ENCODE data around the gene RNPEPL1.

RNPEPL1 gene

DNA sequence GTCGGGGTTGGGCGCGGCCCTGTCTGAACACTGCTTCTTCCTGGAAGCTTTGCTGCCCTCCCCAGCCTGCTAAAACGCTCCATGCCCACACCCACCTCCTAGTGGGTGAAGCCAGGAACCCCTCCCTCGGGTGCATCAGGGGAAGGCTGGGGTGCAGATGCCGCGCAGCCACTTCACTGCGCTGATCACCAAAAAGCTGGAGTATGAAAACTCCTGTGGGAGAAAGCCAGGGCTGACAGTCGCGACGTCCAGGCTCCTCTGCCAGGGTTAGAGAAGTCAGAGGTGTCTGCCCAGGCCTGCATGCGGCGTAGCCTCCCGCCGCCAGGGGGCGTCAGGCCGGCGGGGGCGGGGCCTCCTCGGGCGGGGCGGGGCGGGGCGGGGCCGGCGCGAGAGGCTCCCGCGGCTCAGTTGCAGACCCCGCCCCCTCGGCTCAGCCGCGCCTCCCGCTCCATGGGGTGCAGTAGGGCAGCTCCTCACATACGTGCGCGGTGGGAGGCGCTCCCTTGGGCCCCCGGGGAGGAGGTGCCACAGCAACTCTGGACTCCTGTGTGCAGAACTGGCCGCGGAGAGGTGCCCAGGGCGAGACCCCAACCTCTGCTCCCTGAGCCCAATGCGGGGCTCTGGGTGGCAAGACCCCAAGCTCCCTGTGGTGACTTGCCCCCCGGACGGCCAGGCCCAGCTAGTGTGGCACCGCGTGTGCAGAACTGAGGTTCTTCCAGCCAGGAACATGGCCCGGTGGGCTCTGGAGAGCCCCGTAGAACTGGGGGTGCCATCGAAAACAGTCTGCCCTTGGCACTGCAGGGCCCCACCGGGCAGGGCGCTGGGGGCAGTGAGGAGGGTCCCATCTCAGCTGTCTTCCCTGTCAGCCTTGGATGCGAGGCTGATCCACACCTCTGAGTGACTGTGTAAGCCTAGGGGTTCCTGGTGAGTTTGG, 1.8 kb upstream of the RNPEPL1 start:
- DNase-seq: peak; percentile 85

DNA sequence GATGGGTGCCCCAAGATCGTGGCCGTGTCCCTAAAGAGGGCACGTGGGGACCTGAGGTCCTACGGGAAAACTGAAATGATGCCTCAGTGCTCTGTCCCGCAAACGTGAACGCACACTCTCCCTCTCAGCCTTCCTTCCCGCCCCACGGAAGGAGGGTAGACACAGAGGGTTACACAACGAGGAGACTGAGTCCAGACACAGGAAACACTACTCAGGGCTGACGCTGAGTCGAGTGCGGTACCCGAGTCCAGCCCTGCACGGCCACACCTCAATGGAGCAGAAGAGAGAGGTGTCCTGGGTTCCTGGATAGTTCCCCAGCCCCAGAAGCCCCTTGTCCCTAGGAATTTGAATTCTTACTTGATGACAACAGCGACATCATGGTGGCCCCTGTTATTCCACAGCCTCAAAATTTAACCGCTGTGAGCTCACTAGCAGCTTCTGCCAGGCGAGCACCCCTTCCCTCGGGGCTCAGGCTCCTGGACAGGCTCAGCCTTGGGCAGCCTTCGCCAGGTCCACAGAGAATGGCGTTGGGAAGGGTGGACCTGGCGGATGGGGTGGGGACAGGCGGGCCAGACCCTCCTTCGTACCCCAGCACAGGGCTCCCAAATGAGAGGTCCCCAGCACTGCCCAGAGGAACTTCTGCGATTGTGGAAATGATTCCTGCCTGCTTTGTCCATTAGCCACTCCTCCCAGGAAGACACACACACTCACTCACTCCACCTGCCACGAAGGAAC, 980 bp upstream of the RNPEPL1 start:
- DNase-seq: peak; percentile 14

DNA sequence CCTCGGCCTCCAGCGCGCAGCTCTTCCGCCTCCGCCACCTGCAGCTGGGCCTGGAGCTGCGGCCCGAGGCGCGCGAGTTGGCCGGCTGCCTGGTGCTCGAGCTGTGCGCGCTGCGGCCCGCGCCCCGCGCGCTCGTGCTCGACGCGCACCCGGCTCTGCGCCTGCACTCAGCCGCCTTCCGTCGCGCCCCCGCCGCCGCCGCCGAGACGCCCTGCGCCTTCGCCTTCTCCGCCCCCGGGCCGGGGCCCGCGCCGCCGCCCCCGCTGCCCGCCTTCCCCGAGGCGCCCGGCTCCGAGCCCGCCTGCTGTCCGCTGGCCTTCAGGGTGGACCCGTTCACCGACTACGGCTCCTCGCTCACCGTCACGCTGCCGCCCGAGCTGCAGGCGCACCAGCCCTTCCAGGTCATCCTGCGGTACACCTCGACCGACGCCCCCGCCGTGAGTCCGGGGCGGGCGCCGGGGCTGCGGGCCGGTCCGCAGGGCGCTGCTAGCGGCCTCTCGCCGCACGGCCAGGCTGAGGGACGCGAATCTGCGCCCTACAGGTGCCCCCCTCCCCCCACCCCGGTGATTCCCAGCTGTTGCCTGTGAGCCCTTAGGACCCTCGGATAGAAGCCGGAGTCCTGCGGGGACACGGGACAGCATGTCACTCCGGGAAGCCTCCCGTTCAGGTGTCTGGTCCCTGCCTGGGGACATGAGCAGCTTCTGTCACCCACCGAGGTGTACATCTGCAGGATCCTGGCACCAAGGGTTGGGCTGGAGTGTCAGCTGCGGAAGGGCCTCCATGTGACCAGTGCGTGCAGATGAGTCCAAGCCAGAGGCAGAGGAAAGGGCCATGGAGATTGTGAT, 616 bp downstream of the RNPEPL1 start:
- peak; percentile 60 for DNase-seq

DNA sequence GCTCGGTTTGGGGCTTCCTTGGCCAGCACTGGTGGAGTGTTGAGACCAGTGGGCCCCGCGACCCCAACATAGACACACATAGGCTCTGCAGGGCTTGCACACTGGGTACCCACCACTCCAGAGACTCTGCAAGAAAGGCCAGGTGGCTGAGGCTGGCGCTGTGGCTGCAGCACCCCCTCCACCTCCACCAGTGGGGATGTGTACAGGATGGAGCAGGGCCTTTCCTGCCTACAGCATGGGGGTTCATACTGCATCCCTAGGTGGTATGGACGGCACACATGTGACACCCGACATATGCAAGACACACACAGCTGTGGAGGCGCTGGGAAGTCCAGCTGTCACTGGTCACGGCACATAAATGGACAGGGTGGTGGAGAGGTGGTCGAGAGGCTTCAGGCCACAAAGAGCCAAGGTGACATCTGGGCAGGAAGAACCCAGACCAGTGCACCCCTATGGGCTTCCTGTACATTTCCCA, 1.3 kb downstream of the RNPEPL1 start:
- DNase-seq: no peak

DNA sequence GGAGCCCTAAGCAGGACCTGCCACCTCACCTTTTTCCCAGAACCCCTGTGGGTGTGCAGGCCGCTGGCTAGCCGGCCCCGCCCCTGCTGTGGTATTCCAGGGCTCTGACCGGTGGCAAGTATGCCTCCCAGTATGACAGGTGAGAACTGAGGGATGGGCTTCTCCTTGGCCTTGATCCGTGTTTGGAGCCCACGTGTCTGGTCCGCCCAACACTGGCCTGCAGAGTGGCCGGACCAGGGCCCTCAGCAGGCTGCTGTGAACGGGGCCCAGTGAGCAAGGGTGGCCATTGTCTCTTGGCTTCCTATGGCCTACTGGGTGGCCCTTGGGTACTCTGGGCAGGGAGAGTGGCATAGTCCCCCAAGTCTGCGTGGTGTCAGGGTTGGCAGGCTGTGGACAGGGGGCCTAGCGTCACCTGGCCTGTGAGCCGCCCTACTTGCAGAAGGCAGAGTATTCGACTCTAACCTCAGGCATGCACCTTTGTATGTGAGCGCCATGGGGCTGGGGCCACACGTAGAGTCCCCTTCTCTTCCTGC, 1.8 kb downstream of the RNPEPL1 start:
- DNase-seq: no peak

DNA sequence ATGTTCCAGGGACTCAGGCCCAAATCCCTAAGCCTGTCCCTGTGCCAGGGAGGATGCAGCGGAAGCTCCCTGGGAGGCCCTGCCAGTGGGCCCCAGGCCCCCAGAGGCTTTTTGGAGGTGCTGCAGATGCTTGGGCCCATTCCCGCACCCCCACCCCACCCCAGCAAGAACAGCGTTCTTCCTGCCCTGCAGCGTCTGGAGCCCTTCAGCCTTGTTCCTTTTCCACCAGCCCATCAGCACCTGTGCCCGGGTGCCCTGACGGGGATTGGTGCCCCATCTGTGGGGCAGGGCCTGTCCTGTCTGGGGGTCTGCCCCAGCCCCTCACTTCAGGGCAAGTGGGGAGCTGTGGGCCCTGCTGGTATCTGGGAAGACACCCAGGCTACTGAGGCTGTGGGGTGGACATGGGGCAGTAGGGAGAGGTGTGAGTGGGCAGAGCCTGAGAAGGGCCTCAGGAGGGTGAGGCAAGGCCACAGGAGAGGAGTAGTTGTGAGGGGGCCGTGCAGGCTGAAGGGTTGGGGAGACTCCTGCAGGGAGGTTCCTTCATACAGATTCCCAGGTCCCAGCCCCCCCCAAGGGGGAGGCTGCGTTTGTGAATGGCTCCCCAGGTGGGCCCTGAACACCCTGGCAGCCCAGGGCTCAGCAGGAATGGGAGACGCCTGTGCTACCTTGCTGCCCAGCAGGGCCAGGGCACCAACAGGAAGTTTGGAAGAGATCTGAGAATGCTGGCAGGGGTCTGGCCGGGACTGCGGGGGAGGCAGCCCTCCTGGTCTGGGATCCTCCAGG, 2.4 kb downstream of the RNPEPL1 start:
- DNase-seq: no peak

DNA sequence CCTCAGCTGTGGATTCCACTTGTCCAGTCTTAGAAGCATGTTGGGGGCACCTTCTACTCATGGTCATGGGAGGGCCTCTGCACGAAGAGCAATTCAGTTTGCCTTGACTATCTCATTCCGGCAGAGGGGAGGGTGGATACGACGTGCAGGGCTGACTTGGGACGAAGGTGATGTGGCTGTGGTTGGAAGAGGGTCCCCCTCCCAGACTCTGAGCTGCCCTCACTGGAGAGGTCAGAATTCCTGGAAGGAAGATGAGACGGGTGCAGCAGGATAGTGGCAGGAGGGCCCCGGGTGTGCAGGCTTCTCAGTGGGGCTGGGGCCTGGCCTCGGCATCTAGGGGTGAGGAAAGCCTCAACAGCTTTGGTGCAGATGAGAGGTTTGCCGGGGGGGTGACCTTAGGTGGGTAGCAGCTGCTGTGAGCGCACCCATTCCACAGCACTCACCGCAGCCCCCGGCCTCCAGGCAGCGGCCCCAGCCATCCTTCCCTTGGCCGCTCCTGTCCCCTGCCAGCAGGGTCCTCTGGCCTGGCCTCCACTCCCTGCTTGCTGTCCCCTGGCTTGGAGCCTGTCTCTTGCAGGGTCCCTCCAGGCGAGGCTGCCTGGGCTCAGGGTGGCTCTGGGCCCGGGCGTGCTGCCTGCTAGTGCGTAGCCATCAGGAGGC, 3.2 kb downstream of the RNPEPL1 start:
- no peak for DNase-seq

DNA sequence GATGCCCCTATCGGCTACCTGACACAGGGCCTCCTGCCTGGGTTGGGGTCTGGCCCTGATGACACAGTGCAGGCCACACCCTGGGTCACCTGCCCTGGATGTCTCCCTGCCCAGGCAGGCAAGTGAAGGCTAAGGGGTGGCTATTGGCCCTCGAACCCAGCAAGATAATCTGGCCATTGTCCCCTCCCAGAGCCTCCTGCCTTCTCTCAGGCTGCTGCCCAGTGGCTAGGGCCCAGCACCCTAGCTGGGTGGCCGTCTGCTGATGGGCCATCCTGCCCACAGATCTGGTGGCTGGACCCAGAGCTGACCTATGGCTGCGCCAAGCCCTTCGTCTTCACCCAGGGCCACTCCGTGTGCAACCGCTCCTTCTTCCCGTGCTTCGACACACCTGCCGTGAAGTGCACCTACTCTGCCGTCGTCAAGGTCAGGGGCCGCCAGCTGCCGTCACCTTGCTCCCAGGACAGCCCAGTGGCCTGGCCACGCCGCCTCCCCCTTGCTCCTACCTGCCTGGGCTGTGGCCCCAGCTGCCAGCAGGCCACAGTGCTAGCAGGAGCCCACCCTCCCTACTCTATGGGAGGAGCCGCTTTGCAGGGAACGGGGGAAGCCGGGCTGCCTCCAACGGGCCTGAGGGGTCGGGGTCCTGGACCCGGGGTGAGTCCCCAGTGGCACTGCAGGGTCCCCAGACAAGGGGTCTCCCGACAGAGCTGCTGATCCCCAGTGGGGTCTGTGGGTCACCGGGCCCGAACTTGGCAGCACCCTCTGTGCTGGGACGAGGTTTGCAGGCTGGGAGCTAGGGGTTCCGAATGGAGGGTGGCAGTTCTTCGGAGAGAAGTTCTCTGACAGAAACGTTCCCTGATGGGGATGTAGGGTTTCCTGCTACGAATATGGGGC, 4.1 kb downstream of the RNPEPL1 start:
- no peak for DNase-seq

DNA sequence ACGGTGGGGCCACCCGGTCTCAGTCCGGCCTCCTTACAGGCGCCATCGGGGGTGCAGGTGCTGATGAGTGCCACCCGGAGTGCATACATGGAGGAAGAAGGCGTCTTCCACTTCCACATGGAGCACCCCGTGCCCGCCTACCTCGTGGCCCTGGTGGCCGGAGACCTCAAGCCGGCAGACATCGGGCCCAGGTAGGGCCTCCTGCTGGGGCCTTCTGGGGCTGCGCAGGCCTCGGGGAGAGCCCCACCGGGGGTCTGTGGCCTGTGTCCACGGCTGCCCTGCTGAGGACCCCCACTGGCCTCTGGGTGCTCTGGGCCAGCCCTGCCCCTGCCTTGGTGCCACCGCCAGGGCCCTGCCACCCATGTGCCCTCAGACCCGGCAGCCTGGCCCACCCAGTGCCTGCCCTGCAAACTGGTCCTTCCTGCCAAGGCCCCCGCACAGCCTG, 4.8 kb downstream of the RNPEPL1 start:
- no peak for DNase-seq

DNA sequence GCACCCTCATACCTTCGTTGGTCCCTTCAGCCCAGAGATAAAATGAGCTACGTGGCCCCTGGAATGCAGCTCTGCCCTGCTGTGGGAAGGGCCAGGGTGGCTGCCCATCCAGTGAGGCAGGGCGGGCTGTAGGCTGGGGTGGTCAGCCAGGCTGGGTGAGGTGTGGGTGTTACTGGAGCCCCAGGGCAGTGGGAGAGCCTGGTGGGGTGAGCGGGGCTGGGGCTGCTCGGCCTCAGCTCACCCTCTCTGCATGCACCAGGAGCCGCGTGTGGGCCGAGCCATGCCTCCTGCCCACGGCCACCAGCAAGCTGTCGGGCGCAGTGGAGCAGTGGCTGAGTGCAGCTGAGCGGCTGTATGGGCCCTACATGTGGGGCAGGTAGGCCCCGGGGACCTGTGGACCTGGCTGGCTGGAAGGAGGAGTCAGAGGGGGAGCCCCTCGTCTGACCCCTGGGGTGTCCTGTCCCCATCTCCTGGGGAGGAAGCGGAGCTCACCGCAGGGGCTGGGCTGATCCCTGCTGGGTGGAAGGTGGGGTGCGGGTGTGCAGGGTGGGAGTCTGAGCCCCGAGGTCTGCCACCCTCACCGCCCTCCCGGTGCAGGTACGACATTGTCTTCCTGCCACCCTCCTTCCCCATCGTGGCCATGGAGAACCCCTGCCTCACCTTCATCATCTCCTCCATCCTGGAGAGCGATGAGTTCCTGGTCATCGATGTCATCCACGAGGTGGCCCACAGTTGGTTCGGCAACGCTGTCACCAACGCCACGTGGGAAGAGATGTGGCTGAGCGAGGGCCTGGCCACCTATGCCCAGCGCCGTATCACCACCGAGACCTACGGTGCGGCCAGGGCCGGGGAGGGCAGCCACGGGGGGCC, 5.5 kb downstream of the RNPEPL1 start:
- no peak for DNase-seq

DNA sequence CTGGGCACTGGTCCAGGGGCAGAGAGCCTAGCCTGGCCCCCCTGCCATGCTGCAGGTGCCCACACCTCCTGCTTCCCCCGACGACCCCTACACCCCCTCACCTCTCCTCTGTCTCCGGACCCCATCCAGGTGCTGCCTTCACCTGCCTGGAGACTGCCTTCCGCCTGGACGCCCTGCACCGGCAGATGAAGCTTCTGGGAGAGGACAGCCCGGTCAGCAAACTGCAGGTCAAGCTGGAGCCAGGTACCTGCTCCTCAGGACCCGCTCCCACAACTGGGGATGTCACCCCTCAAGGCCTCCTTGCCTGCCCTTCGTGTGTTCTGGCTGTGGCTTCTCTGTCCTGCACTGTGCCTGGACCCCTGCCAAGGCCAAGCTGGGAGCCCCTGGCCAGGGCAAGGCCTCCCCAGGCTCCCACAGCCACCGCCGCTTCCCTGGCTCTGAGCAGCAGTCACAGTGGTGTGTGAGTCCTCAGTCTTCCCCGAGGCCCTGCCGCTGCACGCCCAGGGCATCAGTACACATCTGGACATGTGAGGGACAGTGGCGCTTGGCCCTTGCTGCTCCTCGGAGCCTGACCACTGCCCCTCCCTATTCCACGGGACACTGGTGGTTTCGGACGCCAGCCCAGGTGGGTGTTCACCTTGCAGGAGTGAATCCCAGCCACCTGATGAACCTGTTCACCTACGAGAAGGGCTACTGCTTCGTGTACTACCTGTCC, 6.3 kb downstream of the RNPEPL1 start:
- no peak for DNase-seq

DNA sequence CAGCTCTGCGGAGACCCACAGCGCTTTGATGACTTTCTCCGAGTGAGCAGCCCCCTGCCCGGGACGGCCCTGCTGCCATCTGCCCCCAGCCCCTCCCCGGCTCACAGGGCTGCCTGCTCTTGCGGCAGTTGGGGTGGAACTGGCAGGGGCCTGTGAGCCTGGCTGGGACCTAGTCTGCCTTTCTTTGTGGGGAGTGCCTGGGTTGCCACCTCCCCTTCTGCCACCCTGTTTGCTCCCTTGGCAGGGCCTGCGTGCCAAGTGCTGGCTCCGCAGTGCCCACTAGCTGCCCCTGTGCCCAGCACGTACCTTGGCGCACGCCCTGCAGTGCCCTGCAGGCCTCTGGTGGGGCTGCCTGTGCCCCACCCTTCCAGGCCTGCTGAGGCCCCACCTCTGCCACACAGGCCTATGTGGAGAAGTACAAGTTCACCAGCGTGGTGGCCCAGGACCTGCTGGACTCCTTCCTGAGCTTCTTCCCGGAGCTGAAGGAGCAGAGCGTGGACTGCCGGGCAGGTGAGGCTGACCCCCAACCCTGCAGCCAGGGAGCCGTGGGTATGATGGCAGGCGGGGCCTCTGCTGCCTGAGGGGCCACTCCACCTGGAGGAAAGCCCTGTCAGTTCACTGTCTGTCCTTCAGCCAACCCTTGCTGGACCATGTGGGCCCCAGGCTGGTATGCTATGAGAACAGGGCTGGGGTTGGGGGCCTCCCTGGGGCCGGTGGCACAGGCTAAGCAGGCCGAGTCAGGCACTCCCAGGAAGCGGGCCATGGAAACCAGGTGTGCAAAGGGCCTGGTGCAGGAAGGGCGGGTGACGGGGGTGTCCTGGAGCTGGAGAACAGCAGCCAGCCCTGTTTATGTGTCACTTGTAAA, 7.0 kb downstream of the RNPEPL1 start:
- DNase-seq: no peak

DNA sequence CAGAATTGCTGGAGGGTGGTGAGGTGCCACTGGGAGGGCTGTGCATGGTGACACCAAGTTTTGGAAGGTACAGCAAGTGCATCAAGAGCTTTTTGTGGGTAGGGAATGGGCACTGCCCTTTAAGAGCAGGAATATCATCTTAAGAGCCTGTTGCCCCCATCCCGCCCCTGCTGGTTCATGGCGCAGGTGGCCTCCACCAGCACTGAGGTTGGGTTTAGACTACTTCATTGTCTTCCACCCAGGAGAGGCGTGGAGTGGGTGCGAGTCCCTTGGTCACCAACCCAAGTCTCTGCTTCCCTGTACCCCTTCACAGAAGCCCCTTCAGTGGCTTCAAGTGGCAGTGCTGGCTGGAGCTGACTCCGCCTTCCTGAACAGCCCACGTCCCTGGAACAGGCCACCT, 7.8 kb downstream of the RNPEPL1 start:
- DNase-seq: no peak

DNA sequence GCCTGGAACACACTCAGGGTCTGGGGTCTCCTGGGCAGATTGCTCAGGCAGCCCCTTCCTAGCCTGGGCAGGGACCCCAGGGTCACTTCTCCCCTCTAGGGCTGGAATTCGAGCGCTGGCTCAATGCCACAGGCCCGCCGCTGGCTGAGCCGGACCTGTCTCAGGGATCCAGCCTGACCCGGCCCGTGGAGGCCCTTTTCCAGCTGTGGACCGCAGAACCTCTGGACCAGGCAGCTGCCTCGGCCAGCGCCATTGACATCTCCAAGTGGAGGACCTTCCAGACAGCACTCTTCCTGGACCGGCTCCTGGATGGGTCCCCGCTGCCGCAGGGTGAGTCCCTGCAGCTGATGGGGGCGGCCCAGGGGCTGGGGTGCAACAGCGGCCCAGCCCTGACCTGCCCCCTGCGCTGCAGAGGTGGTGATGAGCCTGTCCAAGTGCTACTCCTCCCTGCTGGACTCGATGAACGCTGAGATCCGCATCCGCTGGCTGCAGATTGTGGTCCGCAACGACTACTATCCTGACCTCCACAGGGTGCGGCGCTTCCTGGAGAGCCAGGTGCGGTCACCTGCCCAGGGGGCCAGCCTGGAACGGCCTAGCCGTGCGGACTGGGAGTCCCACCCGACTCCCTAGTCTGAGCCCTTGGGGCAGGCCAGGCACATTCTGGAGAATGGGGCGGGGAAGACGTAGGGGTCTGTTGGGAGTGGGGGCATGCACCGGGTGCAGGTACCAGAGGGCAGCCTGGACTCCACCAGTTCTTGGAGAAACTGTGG, 8.3 kb downstream of the RNPEPL1 start:
- DNase-seq: no peak

DNA sequence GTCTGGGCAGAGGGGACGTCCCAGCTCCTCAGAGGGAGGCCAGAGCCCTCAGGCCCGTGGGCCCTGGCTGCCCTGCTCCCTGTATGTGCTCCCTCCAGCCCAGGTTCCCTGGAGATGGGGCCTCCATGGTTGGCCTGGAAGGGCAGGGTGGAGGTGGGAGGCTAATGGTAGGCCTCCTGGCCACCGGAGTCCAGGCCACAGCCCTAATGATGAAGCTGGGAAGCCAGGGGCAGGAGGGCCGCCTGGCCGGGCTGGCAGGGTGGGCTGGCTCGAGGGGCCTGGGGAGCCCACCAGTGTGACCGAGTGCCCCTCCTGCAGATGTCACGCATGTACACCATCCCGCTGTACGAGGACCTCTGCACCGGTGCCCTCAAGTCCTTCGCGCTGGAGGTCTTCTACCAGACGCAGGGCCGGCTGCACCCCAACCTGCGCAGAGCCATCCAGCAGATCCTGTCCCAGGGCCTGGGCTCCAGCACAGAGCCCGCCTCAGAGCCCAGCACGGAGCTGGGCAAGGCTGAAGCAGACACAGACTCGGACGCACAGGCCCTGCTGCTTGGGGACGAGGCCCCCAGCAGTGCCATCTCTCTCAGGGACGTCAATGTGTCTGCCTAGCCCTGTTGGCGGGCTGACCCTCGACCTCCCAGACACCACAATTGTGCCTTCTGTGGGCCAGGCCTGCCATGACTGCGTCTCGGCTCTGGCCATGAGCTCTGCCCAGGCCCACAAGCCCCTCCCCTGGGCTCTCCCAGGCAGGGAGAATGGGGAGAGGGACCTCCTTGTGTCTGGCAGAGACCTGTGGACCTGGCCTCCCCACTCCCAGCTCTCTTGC, 9.2 kb downstream of the RNPEPL1 start:
- no peak for DNase-seq

DNA sequence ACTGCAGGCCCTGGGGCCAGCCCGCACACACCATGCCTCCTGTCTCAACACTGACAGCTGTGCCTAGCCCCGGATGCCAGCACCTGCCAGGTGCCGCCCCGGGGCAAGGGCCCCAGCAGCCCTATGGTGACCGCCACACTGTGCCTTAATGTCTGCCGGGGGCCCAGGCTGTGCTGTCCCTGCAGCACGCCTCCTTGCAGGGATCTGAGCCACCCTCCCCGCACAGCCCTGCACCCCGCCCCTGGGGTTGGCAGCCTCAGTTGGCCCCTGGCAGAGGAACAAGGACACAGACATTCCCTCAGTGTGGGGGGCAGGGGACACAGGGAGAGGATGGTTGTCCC, 9.8 kb downstream of the RNPEPL1 start:
- no peak for DNase-seq
